Effector CD4-positive, alpha-beta T cell (primary cell): Measurements from ENCODE around the gene ZMAT2.
A peak's percentile ranks its signal among the peaks of the same experiment; 100 is the strongest.
"Not testable (repeated sequence)": the region's sequence is repeated elsewhere in the genome, so short reads cannot be mapped to it uniquely, and the experiment has no call there.

Source experiments
- DNase-seq: peaks from one replicate; pipeline ENCODE4 v3.0.0-alpha.2; 2020
- total RNA-seq: gene quantifications from one replicate; lab custom pipeline; 2026; lab: John Stamatoyannopoulos, UW

ZMAT2 gene
- total RNA-seq: 43.2 reads per million, percentile 65 among the genes with 10 or more reads in this experiment

GRCh38 chr5:140700177-140701144, at the start of gene ZMAT2:
Gene ZMAT2, plus strand, starts transcription at chr5:140700447. Its CDS starts 14 bp downstream, at chr5:140700461.
- peak; percentile 92 for DNase-seq

GRCh38 chr5:140658870-140659269, 41.4 kb upstream of the ZMAT2 start:
- no peak for DNase-seq

GRCh38 chr5:140660371-140660770, 39.9 kb upstream of the ZMAT2 start:
- DNase-seq: not testable (repeated sequence)

GRCh38 chr5:140664030-140664358, 36.3 kb upstream of the ZMAT2 start:
- DNase-seq: no peak

- DNase-seq: peak; percentile 97
Observed at GRCh38 chr5:140664359-140665119, 35.7 kb upstream of the ZMAT2 start, which contains the start of gene WDR55. Gene WDR55, plus strand, starts transcription at chr5:140664904. Its CDS starts 9 bp downstream, at chr5:140664913.

GRCh38 chr5:140671035-140671434, 29.2 kb upstream of the ZMAT2 start:
- DNase-seq: not testable (repeated sequence)

GRCh38 chr5:140671472-140672125, 28.6 kb upstream of the ZMAT2 start:
- DNase-seq: no peak

- DNase-seq: no peak
Observed at GRCh38 chr5:140672455-140673186, 27.6 kb upstream of the ZMAT2 start.

GRCh38 chr5:140673187-140673976, 26.9 kb upstream of the ZMAT2 start, which contains the start of gene DND1:
Gene DND1, minus strand, starts transcription at chr5:140673576. Its CDS starts 34 bp downstream, at chr5:140673542.
- DNase-seq: no peak

GRCh38 chr5:140674211-140674610, 26.0 kb upstream of the ZMAT2 start:
- no peak for DNase-seq

- DNase-seq: no peak
Observed at GRCh38 chr5:140674629-140675028, 25.6 kb upstream of the ZMAT2 start.

- DNase-seq: no peak
Observed at GRCh38 chr5:140677947-140678346, 22.3 kb upstream of the ZMAT2 start.

GRCh38 chr5:140678993-140679392, 21.3 kb upstream of the ZMAT2 start:
- DNase-seq: no peak

- DNase-seq: no peak
Observed at GRCh38 chr5:140690376-140690932, 9.8 kb upstream of the ZMAT2 start.

GRCh38 chr5:140690941-140691924, 9.0 kb upstream of the ZMAT2 start, which contains the start of the genes HARS1 and HARS2:
Gene HARS1, minus strand, starts transcription at chr5:140691370. Its CDS starts 66 bp downstream, at chr5:140691304.
Gene HARS2, plus strand, starts transcription at chr5:140691455. Its CDS starts 194 bp downstream, at chr5:140691649.
- DNase-seq: peak; percentile 78

- no peak for DNase-seq
Observed at GRCh38 chr5:140694276-140694675, 6.0 kb upstream of the ZMAT2 start.

GRCh38 chr5:140696891-140697492, 3.3 kb upstream of the ZMAT2 start:
- no peak for DNase-seq

GRCh38 chr5:140707812-140708211, 7.6 kb downstream of the ZMAT2 start:
- DNase-seq: no peak

GRCh38 chr5:140708787-140709186, 8.5 kb downstream of the ZMAT2 start:
- DNase-seq: not testable (repeated sequence)
